Neural crest cell (in vitro differentiated cells): ENCODE data around the gene LINC00237. TPM values are rescaled to one million over a fixed set of nuclear protein-coding genes. Genes with fewer than 3 reads are reported as not detected.

Experiments
- DNase-seq: peaks from one replicate; pipeline ENCODE4 v3.0.0; 2021; ENCODE audit warnings: low read depth, mixed read lengths, low spot score
- H3K27ac Mint-ChIP-seq: one replicate; pipeline ENCODE4 v1.8.0; 2021; ENCODE audit warnings: mild to moderate bottlenecking, mixed read lengths; ENCODE audit not compliant: unreplicated experiment
- H3K27me3 Mint-ChIP-seq: 2 replicates; pipeline ENCODE4 v1.8.0; 2021; ENCODE audit warnings: low read depth, mild to moderate bottlenecking, mixed read lengths
- H3K36me3 Mint-ChIP-seq: 2 replicates; pipeline ENCODE4 v1.8.0; 2021; ENCODE audit warnings: low read depth, mild to moderate bottlenecking, mixed read lengths
- H3K4me1 Mint-ChIP-seq: 2 replicates; pipeline ENCODE4 v1.8.0; 2021; ENCODE audit warnings: mixed read lengths
- H3K4me3 Mint-ChIP-seq: one replicate; pipeline ENCODE4 v1.8.0; 2021; ENCODE audit warnings: mild to moderate bottlenecking, mixed read lengths
- H3K9me3 Mint-ChIP-seq: 2 replicates; pipeline ENCODE4 v1.8.0; 2021; ENCODE audit warnings: mixed read lengths
- CTCF ChIP-seq: fragments of 200-600 bp; sonication (generic); conservative IDR thresholded peaks from 2 replicates; pipeline ENCODE4 v1.5.0; 2021; ENCODE audit warnings: antibody characterized with exemption, mild to moderate bottlenecking
- total RNA-seq: library from RNA; stranded (reverse); gene quantifications from 2 replicates; pipeline ENCODE4 v1.2.1, GENCODE V29; 2021

The LINC00237 gene
- total RNA-seq, 1 donor from 2014 or later, result not detected

GRCh38 chr20:21075471-21075870 is 30.7 kb downstream of the LINC00237 start:
- no peak overlapping the region for H3K4me3 Mint-ChIP-seq
- no peak overlapping the region for H3K27ac Mint-ChIP-seq
- H3K36me3 Mint-ChIP-seq, result no peaks in the 10 kb centered on the region

GRCh38 chr20:21074605-21075336 is 31.4 kb downstream of the LINC00237 start:
- no peak for TF ChIP-seq CTCF
- Mint-ChIP-seq H3K4me1 (no peaks in the 10 kb centered on the region), H3K27me3 (peaks cover 13% of the 10 kb centered on the region), H3K36me3 (no peaks in the 10 kb centered on the region), H3K9me3 (no peaks in the 10 kb centered on the region), H3K4me3 (no peak overlapping the region), H3K27ac (no peak overlapping the region)
- DNase-seq, result no peak

More at GRCh38 chr20:21075471-21075870, 30.7 kb downstream of the LINC00237 start:
- Mint-ChIP-seq H3K4me1 (no peaks in the 10 kb centered on the region), H3K27me3 (peaks cover 15% of the 10 kb centered on the region), H3K9me3 (no peaks in the 10 kb centered on the region)
- no peak for DNase-seq
- no peak for TF ChIP-seq CTCF

- DNase-seq, result no peak
- Mint-ChIP-seq H3K9me3 (no peaks in the 10 kb centered on the region), H3K27me3 (peaks cover 9% of the 10 kb centered on the region), H3K36me3 (no peaks in the 10 kb centered on the region), H3K4me3 (no peak overlapping the region), H3K27ac (no peak overlapping the region), H3K4me1 (no peaks in the 10 kb centered on the region)
- no peak for TF ChIP-seq CTCF
Observed at GRCh38 chr20:21067255-21067654, 38.9 kb downstream of the LINC00237 start.

- Mint-ChIP-seq H3K4me3 (no peak overlapping the region), H3K4me1 (no peaks in the 10 kb centered on the region), H3K9me3 (peaks cover 6% of the 10 kb centered on the region), H3K36me3 (peaks cover 3% of the 10 kb centered on the region), H3K27me3 (peaks cover 9% of the 10 kb centered on the region), H3K27ac (no peak overlapping the region)
- no peak for TF ChIP-seq CTCF
- DNase-seq, result no peak
Observed at GRCh38 chr20:21064924-21065323, 41.2 kb downstream of the LINC00237 start.

DNA sequence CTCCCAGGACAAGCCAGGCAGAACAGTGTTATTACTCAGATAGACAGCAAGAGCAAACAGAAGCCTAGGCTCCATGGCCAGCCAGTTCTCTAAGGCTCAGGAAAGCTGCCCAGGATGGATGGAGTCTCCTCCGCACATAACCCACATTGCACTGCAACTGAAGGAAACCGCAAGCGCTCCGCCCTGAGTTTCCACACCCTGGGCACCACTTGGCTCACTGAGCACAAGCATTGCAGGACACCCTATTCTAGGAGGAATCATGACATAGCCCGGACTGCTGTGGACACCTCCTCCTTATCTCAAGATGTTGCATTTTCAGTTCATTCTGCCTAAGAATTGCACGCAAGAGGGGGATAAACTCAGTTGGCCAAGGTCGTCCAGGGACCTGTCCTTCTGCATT is 42.9 kb downstream of the LINC00237 start:
- Mint-ChIP-seq H3K9me3 (peaks cover 6% of the 10 kb centered on the region), H3K4me1 (no peaks in the 10 kb centered on the region), H3K27me3 (peaks cover 13% of the 10 kb centered on the region), H3K4me3 (no peak overlapping the region), H3K27ac (no peak overlapping the region), H3K36me3 (peaks cover 3% of the 10 kb centered on the region)
- no peak for TF ChIP-seq CTCF
- no peak for DNase-seq
